Stimulated activated CD8-positive, alpha-beta memory T cell treated with anti-CD3 and anti-CD28 coated beads, Interleukin-2, amount 100 ng/mL, for 1 hour (primary cell): Measurements from ENCODE around the gene TCEAL8.

Experiments
- DNase-seq, 2 donors: peaks; one replicate each; pipeline ENCODE4 v3.0.0-alpha.2; 2020; ENCODE audit warnings: low read depth in 2 of 2

The TCEAL8 gene

DNA sequence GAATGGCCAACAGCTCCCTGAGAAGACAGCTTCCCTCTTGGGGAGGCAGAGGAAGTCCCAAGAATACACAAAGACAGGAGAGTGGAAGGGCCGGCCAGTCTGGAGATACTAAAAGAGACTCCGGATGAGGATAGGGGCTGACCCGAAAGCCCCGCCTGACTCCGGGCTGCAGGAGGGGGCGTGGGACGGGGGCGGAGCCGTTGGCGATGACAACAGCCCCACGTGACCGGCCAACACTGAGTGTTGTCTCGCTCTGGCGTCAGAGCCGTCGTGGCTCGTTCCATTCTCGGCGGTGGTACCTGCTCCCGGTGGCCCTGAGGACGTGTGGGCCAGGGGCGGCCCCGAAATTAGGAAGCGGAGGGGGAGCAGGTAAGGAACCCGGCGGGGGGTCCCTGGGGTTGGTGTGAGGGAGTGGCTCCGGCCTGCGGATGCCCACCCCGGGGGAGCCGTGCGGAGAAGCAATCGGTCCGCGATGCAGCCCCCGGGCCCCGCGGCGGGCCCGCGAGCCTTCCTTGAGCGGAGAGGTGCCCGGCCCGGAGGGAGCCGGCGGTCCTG is 40.0 kb downstream of the TCEAL8 start, which contains the start of gene BEX4:
BEX4 (plus strand) TSS at position 239 of the 555 bp plus-strand sequence. CDS start 1,046 bp downstream, outside the sequence.
- peak; percentile 53 to 66 for DNase-seq

DNA sequence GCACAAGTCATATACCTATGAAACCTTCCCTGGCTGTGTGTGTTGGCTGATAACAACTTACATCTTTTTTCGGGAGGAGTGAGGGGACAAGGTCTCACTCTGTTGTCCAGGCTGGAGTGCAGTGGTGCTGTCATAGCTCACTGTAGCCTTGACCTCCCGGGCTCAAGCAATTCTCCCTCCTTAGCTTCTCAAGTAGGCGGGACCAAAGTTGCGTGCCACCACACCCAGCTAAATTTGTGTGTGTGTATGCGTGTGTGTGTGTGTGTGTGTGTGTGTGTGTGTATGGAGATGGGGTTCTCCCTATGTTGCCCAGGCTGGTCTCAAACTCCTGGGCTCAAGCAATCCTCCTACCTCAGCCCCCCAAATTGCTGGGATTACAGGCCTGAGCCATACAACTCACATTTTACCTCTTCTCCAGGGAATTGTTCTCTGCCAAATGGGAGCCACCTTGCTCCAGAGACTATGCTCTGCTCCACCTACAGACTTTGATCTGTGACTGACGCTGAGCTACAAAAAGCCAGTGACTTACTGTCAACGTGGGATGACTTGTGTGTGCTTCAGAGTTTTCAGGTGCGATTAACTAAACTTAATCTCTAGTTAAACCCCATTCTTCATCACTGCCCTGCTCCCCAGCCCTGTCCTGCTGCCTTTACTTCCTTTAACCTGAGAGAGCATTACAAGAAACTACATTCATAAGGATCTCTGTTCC is 42.1 kb downstream of the TCEAL8 start:
- DNase-seq = no peak

- DNase-seq = peak in 1 of 2 donors; percentile 12
Observed at GRCh38 chrX:103211012-103211715, 43.8 kb downstream of the TCEAL8 start.

- no peak for DNase-seq
Observed at GRCh38 chrX:103210056-103210455, 44.9 kb downstream of the TCEAL8 start.
